CD8-positive, alpha-beta memory T cell (primary cell): ENCODE measurements around the gene HAPLN1. TPM values are rescaled to one million over a fixed set of nuclear protein-coding genes. Genes with fewer than 3 reads are reported as not detected.

Source experiments
- CTCF ChIA-PET: fragments of 350-600 bp; sonication (Branson Sonifier 250); formaldehyde crosslinking; loops from one replicate; lab custom pipeline; 2021; ENCODE audit warnings: antibody characterized with exemption; lab: Charles Lee
- POLR2A ChIA-PET: fragments of 350-600 bp; sonication (Branson Sonifier 250); formaldehyde crosslinking; loops from one replicate; lab custom pipeline; 2021; ENCODE audit warnings: antibody characterized with exemption; lab: Charles Lee
- DNase-seq, 5 donors: peaks; one replicate each; pipeline versions ENCODE4 v3.0.0 to v3.0.0-alpha.2; 2020 to 2022; ENCODE audit warnings: mixed read lengths in 1 of 5
- H3K27ac ChIP-seq: one replicate; pipeline ENCODE4 v1.7.0; 2013; ENCODE audit warnings: low read depth, mild to moderate bottlenecking, low read length, moderate library complexity
- H3K27me3 ChIP-seq: 2 replicates; pipeline ENCODE4 v1.7.0; 2013; ENCODE audit warnings: low read length, mild to moderate bottlenecking; ENCODE audit not compliant: insufficient read depth, poor library complexity, severe bottlenecking
- H3K36me3 ChIP-seq: 2 replicates; pipeline ENCODE4 v1.7.0; 2013; ENCODE audit warnings: mild to moderate bottlenecking, low read length, moderate library complexity; ENCODE audit not compliant: insufficient read depth
- H3K4me1 ChIP-seq: 2 replicates; pipeline ENCODE4 v1.7.0; 2013; ENCODE audit warnings: mild to moderate bottlenecking, low read length, moderate library complexity; ENCODE audit not compliant: insufficient read depth
- H3K4me3 ChIP-seq: 2 replicates; pipeline ENCODE4 v1.7.0; 2013; ENCODE audit warnings: mild to moderate bottlenecking, low read length
- H3K9me3 ChIP-seq: 2 replicates; pipeline ENCODE4 v1.7.0; 2013; ENCODE audit warnings: mild to moderate bottlenecking, low read length
- H3K27ac Mint-ChIP-seq, 8 donors: one replicate each; pipeline ENCODE4 v1.8.0; 2020 to 2021; ENCODE audit warnings: mixed read lengths in 8 of 8, mild to moderate bottlenecking in 6 of 8, inconsistent platforms in 3 of 8, moderate library complexity in 3 of 8
- H3K27me3 Mint-ChIP-seq, 2 donors: one replicate each; pipeline ENCODE4 v1.8.0; 2020 to 2021; ENCODE audit warnings: mixed read lengths in 2 of 2, mild to moderate bottlenecking in 1 of 2, moderate library complexity in 1 of 2
- H3K36me3 Mint-ChIP-seq, 3 donors: one replicate each; pipeline ENCODE4 v1.8.0; 2020 to 2021; ENCODE audit warnings: mixed read lengths in 3 of 3, inconsistent platforms in 1 of 3, mild to moderate bottlenecking in 1 of 3
- H3K4me1 Mint-ChIP-seq, 3 donors: one replicate each; pipeline ENCODE4 v1.8.0; 2020 to 2021; ENCODE audit warnings: mixed read lengths in 3 of 3, inconsistent platforms in 1 of 3, mild to moderate bottlenecking in 1 of 3
- H3K4me3 Mint-ChIP-seq, 7 donors: one replicate each; pipeline ENCODE4 v1.8.0; 2020 to 2021; ENCODE audit warnings: mixed read lengths in 7 of 7, mild to moderate bottlenecking in 6 of 7, moderate library complexity in 4 of 7, inconsistent platforms in 2 of 7
- H3K9me3 Mint-ChIP-seq, 5 donors: one replicate each; pipeline ENCODE4 v1.8.0; 2020 to 2022; ENCODE audit warnings: mixed read lengths in 5 of 5, mild to moderate bottlenecking in 3 of 5, moderate library complexity in 2 of 5, inconsistent platforms in 1 of 5
- polyA plus RNA-seq: library from polyadenylated mRNA; unstranded; fragments of 300-500 nt; fragmentation: Illumina TruSeq; gene quantifications from one replicate; pipeline ENCODE4 v1.2.3, GENCODE V29; 2021
- total RNA-seq, 2 experiments: library from RNA; stranded (reverse); gene quantifications; one replicate each; pipeline ENCODE4 v1.2.3, GENCODE V29; 2021

The HAPLN1 gene
- total and polyA plus RNA-seq, 3 experiments from 2014 or later = not detected

- no peaks in the 10 kb centered on the region for H3K4me1 ChIP-seq
- no peak overlapping the region for H3K27ac ChIP-seq
- ChIA-PET CTCF (no interaction called here), POLR2A (no interaction called here)
- H3K36me3 Mint-ChIP-seq = no peaks in the 10 kb centered on the region
- no peaks in the 10 kb centered on the region for H3K27me3 ChIP-seq
- H3K4me3 ChIP-seq = no peak overlapping the region
- peaks cover 0 to 1% of the 10 kb centered on the region in 2 donors for H3K27me3 Mint-ChIP-seq
- no peaks in the 10 kb centered on the region for H3K36me3 ChIP-seq
- H3K27ac Mint-ChIP-seq = no peak overlapping the region
- peaks cover 0 to 3% (median 0%) of the 10 kb centered on the region in 5 donors for H3K9me3 Mint-ChIP-seq
- no peaks in the 10 kb centered on the region for H3K4me1 Mint-ChIP-seq
- H3K9me3 ChIP-seq = no peaks in the 10 kb centered on the region
- DNase-seq = no peak
- no peak overlapping the region for H3K4me3 Mint-ChIP-seq
These were observed 62.7 kb downstream of the HAPLN1 start for GRCh38 chr5:83657807-83658525.

- Histone ChIP-seq H3K4me1 (no peaks in the 10 kb centered on the region), H3K27me3 (no peaks in the 10 kb centered on the region), H3K9me3 (no peaks in the 10 kb centered on the region), H3K36me3 (no peaks in the 10 kb centered on the region), H3K4me3 (no peak overlapping the region), H3K27ac (no peak overlapping the region)
- Mint-ChIP-seq H3K4me1 (no peaks in the 10 kb centered on the region), H3K36me3 (no peaks in the 10 kb centered on the region), H3K9me3 (peaks cover 0 to 3% (median 0%) of the 10 kb centered on the region in 5 donors), H3K27ac (no peak overlapping the region), H3K27me3 (peaks cover 0 to 3% of the 10 kb centered on the region in 2 donors), H3K4me3 (no peak overlapping the region)
- POLR2A ChIA-PET = no interaction called here
- no peak for DNase-seq
- CTCF ChIA-PET = no interaction called here
These were observed 66.1 kb downstream of the HAPLN1 start for GRCh38 chr5:83654427-83654994.

GRCh38 chr5:83653669-83654068 is 67.0 kb downstream of the HAPLN1 start:
- DNase-seq = no peak
- Mint-ChIP-seq H3K27me3 (peaks cover 0 to 3% of the 10 kb centered on the region in 2 donors), H3K36me3 (no peaks in the 10 kb centered on the region), H3K4me3 (no peak overlapping the region), H3K9me3 (peaks cover 0 to 2% (median 0%) of the 10 kb centered on the region in 5 donors), H3K27ac (no peak overlapping the region), H3K4me1 (no peaks in the 10 kb centered on the region)
- CTCF ChIA-PET = no interaction called here
- no peaks in the 10 kb centered on the region for H3K9me3 ChIP-seq
- H3K4me1 ChIP-seq = no peaks in the 10 kb centered on the region
- H3K27ac ChIP-seq = no peak overlapping the region
- H3K27me3 ChIP-seq = no peaks in the 10 kb centered on the region
- H3K4me3 ChIP-seq = no peak overlapping the region
- POLR2A ChIA-PET = no interaction called here
- no peaks in the 10 kb centered on the region for H3K36me3 ChIP-seq

- no peaks in the 10 kb centered on the region for H3K4me1 Mint-ChIP-seq
- no peaks in the 10 kb centered on the region for H3K27me3 Mint-ChIP-seq
- Histone ChIP-seq H3K4me3 (no peak overlapping the region), H3K36me3 (no peaks in the 10 kb centered on the region), H3K9me3 (no peaks in the 10 kb centered on the region), H3K27me3 (no peaks in the 10 kb centered on the region), H3K27ac (no peak overlapping the region), H3K4me1 (no peaks in the 10 kb centered on the region)
- peaks cover 0 to 2% (median 0%) of the 10 kb centered on the region in 5 donors for H3K9me3 Mint-ChIP-seq
- H3K4me3 Mint-ChIP-seq = no peak overlapping the region
- ChIA-PET POLR2A (no interaction called here), CTCF (no interaction called here)
- DNase-seq = no peak
- H3K27ac Mint-ChIP-seq = no peak overlapping the region
- no peaks in the 10 kb centered on the region for H3K36me3 Mint-ChIP-seq
These were observed 74.7 kb downstream of the HAPLN1 start for GRCh38 chr5:83645936-83646335.

- H3K9me3 Mint-ChIP-seq = peaks cover 0 to 2% (median 0%) of the 10 kb centered on the region in 5 donors
- Histone ChIP-seq H3K9me3 (no peaks in the 10 kb centered on the region), H3K27me3 (no peaks in the 10 kb centered on the region), H3K36me3 (no peaks in the 10 kb centered on the region), H3K27ac (no peak overlapping the region), H3K4me1 (no peaks in the 10 kb centered on the region), H3K4me3 (no peak overlapping the region)
- no peaks in the 10 kb centered on the region for H3K27me3 Mint-ChIP-seq
- POLR2A ChIA-PET = no interaction called here
- no peaks in the 10 kb centered on the region for H3K4me1 Mint-ChIP-seq
- CTCF ChIA-PET = no interaction called here
- no peak overlapping the region for H3K4me3 Mint-ChIP-seq
- no peak overlapping the region for H3K27ac Mint-ChIP-seq
- no peak for DNase-seq
- H3K36me3 Mint-ChIP-seq = no peaks in the 10 kb centered on the region
These were observed 76.4 kb downstream of the HAPLN1 start for GRCh38 chr5:83644301-83644700.

DNA sequence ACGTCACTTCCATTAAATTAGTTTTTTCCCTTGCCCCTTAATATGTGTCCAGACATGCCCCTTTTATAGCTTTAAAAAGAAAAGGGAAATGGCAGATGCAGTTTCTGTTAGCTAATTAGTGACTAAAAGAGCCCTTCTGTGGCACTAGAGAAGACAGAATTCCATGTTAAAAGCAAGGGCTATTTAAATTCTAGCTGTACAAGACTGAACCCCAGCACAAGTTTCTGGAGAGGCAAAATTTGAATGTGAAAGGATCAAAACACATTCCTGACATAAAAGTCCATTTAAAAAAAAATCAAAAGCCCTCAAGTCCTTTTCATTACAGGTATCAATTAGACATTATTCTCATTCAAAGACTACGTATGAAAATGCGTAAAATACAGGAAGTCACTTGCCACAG is 78.7 kb downstream of the HAPLN1 start:
- H3K4me1 ChIP-seq = no peaks in the 10 kb centered on the region
- CTCF ChIA-PET = no interaction called here

DNA sequence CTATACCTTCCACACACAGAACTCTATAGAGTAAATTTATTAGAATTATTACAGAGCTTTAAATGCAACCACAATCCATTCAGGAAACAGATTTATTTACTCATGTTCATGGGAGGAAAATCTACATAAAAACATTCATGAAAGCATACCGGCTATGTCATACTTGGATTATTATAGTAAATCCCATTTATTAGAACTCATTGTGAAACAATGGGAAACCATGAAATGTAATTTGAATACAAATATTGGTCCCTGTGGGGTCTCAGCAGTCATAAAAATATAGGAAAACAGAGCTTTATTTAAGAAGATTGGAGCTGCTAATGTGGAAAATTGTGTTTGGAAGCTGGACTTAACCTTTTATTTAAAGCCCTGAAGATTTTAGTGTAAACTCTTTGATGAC is 80.7 kb downstream of the HAPLN1 start:
- H3K27me3 ChIP-seq = no peaks in the 10 kb centered on the region
- no peak overlapping the region for H3K27ac ChIP-seq
- H3K27ac Mint-ChIP-seq = no peak overlapping the region
- no peaks in the 10 kb centered on the region for H3K9me3 ChIP-seq
- H3K36me3 ChIP-seq = no peaks in the 10 kb centered on the region
- H3K4me1 Mint-ChIP-seq = no peaks in the 10 kb centered on the region
- CTCF ChIA-PET = no interaction called here
- no peaks in the 10 kb centered on the region for H3K27me3 Mint-ChIP-seq
- H3K36me3 Mint-ChIP-seq = no peaks in the 10 kb centered on the region
- no peak for DNase-seq
- no peak overlapping the region for H3K4me3 ChIP-seq
- H3K4me3 Mint-ChIP-seq = no peak overlapping the region
- peaks cover 0 to 3% (median 0%) of the 10 kb centered on the region in 5 donors for H3K9me3 Mint-ChIP-seq
- POLR2A ChIA-PET = no interaction called here
- no peaks in the 10 kb centered on the region for H3K4me1 ChIP-seq

More for the DNA sequence above, 78.7 kb downstream of the HAPLN1 start:
- Mint-ChIP-seq H3K27ac (no peak overlapping the region), H3K36me3 (no peaks in the 10 kb centered on the region), H3K27me3 (no peaks in the 10 kb centered on the region), H3K4me3 (no peak overlapping the region), H3K4me1 (no peaks in the 10 kb centered on the region), H3K9me3 (peaks cover 0 to 3% (median 0%) of the 10 kb centered on the region in 5 donors)
- Histone ChIP-seq H3K36me3 (no peaks in the 10 kb centered on the region), H3K9me3 (no peaks in the 10 kb centered on the region), H3K4me3 (no peak overlapping the region), H3K27me3 (no peaks in the 10 kb centered on the region), H3K27ac (no peak overlapping the region)
- POLR2A ChIA-PET = no interaction called here
- no peak for DNase-seq

GRCh38 chr5:83636156-83636555 is 84.5 kb downstream of the HAPLN1 start:
- H3K27ac Mint-ChIP-seq = no peak overlapping the region
- H3K4me1 ChIP-seq = no peaks in the 10 kb centered on the region
- ChIA-PET CTCF (no interaction called here), POLR2A (no interaction called here)
- H3K4me1 Mint-ChIP-seq = no peaks in the 10 kb centered on the region
- H3K36me3 Mint-ChIP-seq = no peaks in the 10 kb centered on the region
- no peaks in the 10 kb centered on the region for H3K36me3 ChIP-seq
- no peak overlapping the region for H3K27ac ChIP-seq
- H3K27me3 ChIP-seq = no peaks in the 10 kb centered on the region
- no peak overlapping the region for H3K4me3 Mint-ChIP-seq
- H3K9me3 ChIP-seq = no peaks in the 10 kb centered on the region
- H3K4me3 ChIP-seq = no peak overlapping the region
- H3K27me3 Mint-ChIP-seq = no peaks in the 10 kb centered on the region
- DNase-seq = no peak
- H3K9me3 Mint-ChIP-seq = peaks cover 0 to 3% (median 0%) of the 10 kb centered on the region in 5 donors
